ENCODE data around the gene ACYP2.

- no peak for TF ChIP-seq CTCF (IDR thresholded peaks at IDR 0.05; ENCODE audit: low read depth, low read length)
- TF ChIP-seq POLR2A (IDR thresholded peaks at IDR 0.05; ENCODE audit: extremely low read depth, insufficient read length) = no peak
- no peak for TF ChIP-seq MAX (IDR thresholded peaks at IDR 0.05; ENCODE audit: low read depth, low read length)
Measured at GRCh38 chr2:54204476-54204875, 89.1 kb downstream of the ACYP2 start.

Data from NB4 (cell line).